BE2C (cell line): ENCODE results near the gene SLC14A1.

Experiments used
- DNase-seq: peaks from one replicate; pipeline ENCODE4 v3.0.0-alpha.2; 2020
- H3K27me3 ChIP-seq: fragments of 250-450 bp; sonication (Bioruptor Pico); 2 replicates; pipeline ENCODE4 v1.5.1; 2020; ENCODE audit warnings: mild to moderate bottlenecking
- H3K36me3 ChIP-seq: fragments of 250-450 bp; sonication (Bioruptor Pico); 2 replicates; pipeline ENCODE4 v1.5.1; 2020; ENCODE audit warnings: mild to moderate bottlenecking
- H3K4me1 ChIP-seq: fragments of 250-450 bp; sonication (Bioruptor Pico); 2 replicates; pipeline ENCODE4 v1.5.1; 2020
- H3K4me3 ChIP-seq: 2 replicates; pipeline ENCODE4 v1.5.1; 2011; ENCODE audit warnings: low read depth, low read length
- H3K9me3 ChIP-seq: fragments of 250-450 bp; sonication (Bioruptor Pico); 2 replicates; pipeline ENCODE4 v1.5.1; 2020
- CTCF ChIP-seq: IDR thresholded peaks from 2 replicates; pipeline ENCODE4 v1.5.1; 2012; ENCODE audit warnings: mild to moderate bottlenecking, low read depth, low read length

The SLC14A1 gene

GRCh38 chr18:45715212-45715780, 8.7 kb upstream of the SLC14A1 start:
- no peaks in the 10 kb centered on the region for H3K36me3 ChIP-seq
- H3K4me1 ChIP-seq = no peaks in the 10 kb centered on the region
- no peaks in the 10 kb centered on the region for H3K27me3 ChIP-seq
- TF ChIP-seq CTCF = no peak
- H3K9me3 ChIP-seq = no peaks in the 10 kb centered on the region
- no peak for DNase-seq
- H3K4me3 ChIP-seq = no peak overlapping the region

GRCh38 chr18:45719106-45719505, 4.9 kb upstream of the SLC14A1 start:
- Histone ChIP-seq H3K4me3 (no peak overlapping the region), H3K9me3 (no peaks in the 10 kb centered on the region), H3K36me3 (no peaks in the 10 kb centered on the region), H3K27me3 (no peaks in the 10 kb centered on the region), H3K4me1 (no peaks in the 10 kb centered on the region)
- DNase-seq = no peak
- TF ChIP-seq CTCF = no peak

- Histone ChIP-seq H3K9me3 (no peaks in the 10 kb centered on the region), H3K4me3 (no peak overlapping the region), H3K4me1 (no peaks in the 10 kb centered on the region), H3K36me3 (no peaks in the 10 kb centered on the region), H3K27me3 (no peaks in the 10 kb centered on the region)
- peak; percentile 59 for DNase-seq
- peak; percentile 71 for TF ChIP-seq CTCF
Measured at GRCh38 chr18:45722899-45723298, 1.1 kb upstream of the SLC14A1 start.

GRCh38 chr18:45724601-45725000, 620 bp downstream of the SLC14A1 start:
- no peak overlapping the region for H3K4me3 ChIP-seq
- TF ChIP-seq CTCF = no peak
- no peaks in the 10 kb centered on the region for H3K4me1 ChIP-seq
- no peaks in the 10 kb centered on the region for H3K27me3 ChIP-seq
- DNase-seq = no peak
- H3K9me3 ChIP-seq = no peaks in the 10 kb centered on the region
- no peaks in the 10 kb centered on the region for H3K36me3 ChIP-seq

- H3K27me3 ChIP-seq = no peaks in the 10 kb centered on the region
- no peaks in the 10 kb centered on the region for H3K36me3 ChIP-seq
- no peak overlapping the region for H3K4me3 ChIP-seq
- no peaks in the 10 kb centered on the region for H3K4me1 ChIP-seq
- TF ChIP-seq CTCF = no peak
- H3K9me3 ChIP-seq = no peaks in the 10 kb centered on the region
- DNase-seq = no peak
Measured at GRCh38 chr18:45725336-45725735, 1.4 kb downstream of the SLC14A1 start.

GRCh38 chr18:45726603-45727002, 2.6 kb downstream of the SLC14A1 start:
- TF ChIP-seq CTCF = no peak
- Histone ChIP-seq H3K27me3 (no peaks in the 10 kb centered on the region), H3K4me1 (no peaks in the 10 kb centered on the region), H3K9me3 (no peaks in the 10 kb centered on the region), H3K36me3 (no peaks in the 10 kb centered on the region), H3K4me3 (no peak overlapping the region)
- DNase-seq = no peak
